Stimulated activated naive CD4-positive, alpha-beta T cell (primary cell): ENCODE results near the gene FNDC7.
A peak's percentile ranks its signal among the peaks of the same experiment; 100 is the strongest.
"Not testable (repeated sequence)": the region's sequence is repeated elsewhere in the genome, so short reads cannot be mapped to it uniquely, and the experiment has no call there.

Experiments
- DNase-seq, 6 experiments: peaks; one replicate each; lab custom pipeline; 2025; lab: John Stamatoyannopoulos, UW

The FNDC7 gene

GRCh38 chr1:108742253-108742652, 29.5 kb downstream of the FNDC7 start:
- no peak for DNase-seq

- DNase-seq: no peak
Measured at GRCh38 chr1:108745980-108746381, 33.3 kb downstream of the FNDC7 start.

GRCh38 chr1:108746382-108747170, 33.9 kb downstream of the FNDC7 start, which contains the start of gene STXBP3:
Gene STXBP3 (plus strand): TSS chr1:108746674. CDS start chr1:108746738, 64 bp downstream.
- peak; percentile 97 to 99 (median 98) for DNase-seq

- peak in 2 of 6 experiments; percentile 15 to 28 for DNase-seq
Measured at GRCh38 chr1:108747171-108747850, 34.6 kb downstream of the FNDC7 start.

GRCh38 chr1:108747898-108748297, 35.2 kb downstream of the FNDC7 start:
- no peak for DNase-seq

- no peak for DNase-seq
Measured at GRCh38 chr1:108749081-108749480, 36.4 kb downstream of the FNDC7 start.

GRCh38 chr1:108750476-108751181, 37.9 kb downstream of the FNDC7 start:
- no peak for DNase-seq

GRCh38 chr1:108753363-108753762, 40.7 kb downstream of the FNDC7 start:
- no peak for DNase-seq

- no peak for DNase-seq
Measured at GRCh38 chr1:108758796-108759195, 46.1 kb downstream of the FNDC7 start.

GRCh38 chr1:108767115-108767514, 54.4 kb downstream of the FNDC7 start:
- no peak for DNase-seq

- no peak for DNase-seq
Measured at GRCh38 chr1:108767708-108768107, 55.0 kb downstream of the FNDC7 start.

- no peak for DNase-seq
Measured at GRCh38 chr1:108777839-108778238, 65.1 kb downstream of the FNDC7 start.

GRCh38 chr1:108779455-108779854, 66.7 kb downstream of the FNDC7 start:
- DNase-seq: no peak

- DNase-seq: no peak
Measured at GRCh38 chr1:108780937-108781574, 68.3 kb downstream of the FNDC7 start.

- not testable (repeated sequence) for DNase-seq
Measured at GRCh38 chr1:108781575-108781944, 68.9 kb downstream of the FNDC7 start.

- DNase-seq: no peak
Measured at GRCh38 chr1:108785264-108785663, 72.6 kb downstream of the FNDC7 start.

GRCh38 chr1:108785880-108786279, 73.2 kb downstream of the FNDC7 start:
- DNase-seq: no peak

- DNase-seq: no peak
Measured at GRCh38 chr1:108791790-108792189, 79.1 kb downstream of the FNDC7 start.
